Measurements from ENCODE around the gene PLAAT3. TPM values are rescaled to one million over a fixed set of nuclear protein-coding genes. Genes with fewer than 3 reads are reported as not detected.
"Not testable (repeated sequence)": the region's sequence is repeated elsewhere in the genome, so short reads cannot be mapped to it uniquely, and the experiment has no call there.

The PLAAT3 gene
- total and polyA plus RNA-seq, 5 donors, result 110 to 158 (median 136) TPM

DNA sequence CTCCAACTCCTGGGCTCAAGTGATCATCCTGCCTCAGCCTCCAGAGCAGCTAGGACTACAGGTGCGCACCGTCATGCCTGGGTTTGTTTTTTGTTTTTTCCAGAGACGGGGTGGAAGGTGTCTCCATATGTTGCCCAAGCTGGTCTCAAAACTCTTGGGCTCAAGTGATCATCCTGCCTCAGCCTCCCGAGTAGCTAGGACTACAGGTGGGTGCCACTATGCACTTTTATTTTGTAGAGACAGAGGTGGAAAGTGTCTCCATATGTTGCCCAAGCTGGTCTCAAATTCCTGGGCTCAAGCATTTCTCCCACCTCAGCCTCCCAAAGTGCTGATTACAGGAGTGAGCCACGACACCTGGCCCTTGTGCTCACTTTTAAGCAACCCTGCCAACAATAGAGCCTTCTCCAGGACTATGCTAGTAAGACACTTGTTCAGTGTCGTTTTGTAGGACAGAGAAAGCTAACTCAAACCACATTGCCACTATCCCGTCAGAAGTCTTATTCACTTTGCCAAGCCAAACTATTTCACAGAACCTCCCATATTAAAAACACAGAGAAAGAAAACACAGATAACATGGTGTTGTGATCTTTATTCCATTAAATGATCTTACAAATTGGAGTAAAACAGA, 9.4 kb upstream of the PLAAT3 start:
- no peak for DNase-seq
- intact Hi-C loops (cut with DNase I), result no loop called here

DNA sequence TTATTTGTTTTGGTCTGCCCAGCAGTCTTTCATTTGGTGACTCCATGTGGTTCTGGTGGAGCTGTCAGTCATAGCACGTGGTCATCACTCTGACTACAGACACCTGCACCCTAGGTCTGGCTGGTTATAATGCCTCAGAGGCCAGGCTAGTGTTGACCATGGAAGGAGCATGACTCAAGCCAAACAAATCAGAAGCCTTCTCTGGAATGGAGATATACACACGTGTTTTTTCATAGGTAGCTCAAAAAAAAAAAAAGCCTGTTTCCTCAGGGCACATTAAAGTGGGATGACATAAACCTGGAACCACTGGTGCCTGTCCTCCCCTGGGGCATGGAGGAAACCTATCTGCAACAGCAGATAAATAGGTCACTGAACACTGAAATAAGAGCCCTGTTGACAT, 8.1 kb upstream of the PLAAT3 start:
- no peak overlapping the region for H3K27ac ChIP-seq (ENCODE audit: low read length)
- ATAC-seq (peak in 1 of 2 donors; percentile 17), DNase-seq (no peak)
- H3K27me3 ChIP-seq (ENCODE audit: control insufficient read depth, insufficient read depth), result no peaks in the 10 kb centered on the region
- H3K4me1 ChIP-seq (ENCODE audit: control insufficient read depth, insufficient read depth, low read length), result peaks cover 2% of the 10 kb centered on the region
- 35% methylated on average over 2 of the region's 2 CpGs for WGBS
- H3K4me3 ChIP-seq (ENCODE audit: low read length), result no peak overlapping the region
- intact Hi-C loops (cut with DNase I), result no loop called here
- H3K9me3 ChIP-seq (ENCODE audit: control insufficient read depth, low read length), result no peaks in the 10 kb centered on the region

More for the DNA sequence above, 9.4 kb upstream of the PLAAT3 start:
- H3K4me3 ChIP-seq (ENCODE audit: low read length), result no peak overlapping the region
- peak in 1 of 2 donors; percentile 33 for ATAC-seq
- no peak overlapping the region for H3K27ac ChIP-seq (ENCODE audit: low read length)
- H3K27me3 ChIP-seq (ENCODE audit: control insufficient read depth, insufficient read depth), result no peaks in the 10 kb centered on the region
- H3K4me1 ChIP-seq (ENCODE audit: control insufficient read depth, insufficient read depth, low read length), result peaks cover 2% of the 10 kb centered on the region
- H3K9me3 ChIP-seq (ENCODE audit: control insufficient read depth, low read length), result no peaks in the 10 kb centered on the region
- 58% methylated on average over 7 of the region's 7 CpGs for WGBS

DNA sequence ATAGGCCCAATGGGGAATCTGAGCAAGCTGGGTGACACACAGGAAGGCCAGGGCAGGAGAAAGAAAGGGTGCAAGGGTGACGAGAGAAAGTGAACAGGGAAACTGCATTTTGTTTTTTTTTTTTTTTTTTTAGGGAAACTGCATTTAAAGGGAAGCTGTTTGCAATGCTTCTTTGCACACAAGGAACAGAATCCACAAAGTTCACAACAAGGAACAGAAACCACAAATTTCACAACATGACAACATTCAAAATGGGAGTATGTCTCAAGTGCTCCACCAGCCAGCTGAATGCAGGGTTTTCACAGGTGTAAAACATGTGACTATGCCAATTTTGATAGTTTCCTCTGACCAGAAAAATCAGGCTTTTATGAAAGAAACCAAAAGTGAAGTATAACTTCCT, 6.8 kb upstream of the PLAAT3 start:
- WGBS, result 76% methylated on average over 1 of the region's 1 CpG
- ATAC-seq, result no peak
- intact Hi-C loops (cut with DNase I), result no loop called here

DNA sequence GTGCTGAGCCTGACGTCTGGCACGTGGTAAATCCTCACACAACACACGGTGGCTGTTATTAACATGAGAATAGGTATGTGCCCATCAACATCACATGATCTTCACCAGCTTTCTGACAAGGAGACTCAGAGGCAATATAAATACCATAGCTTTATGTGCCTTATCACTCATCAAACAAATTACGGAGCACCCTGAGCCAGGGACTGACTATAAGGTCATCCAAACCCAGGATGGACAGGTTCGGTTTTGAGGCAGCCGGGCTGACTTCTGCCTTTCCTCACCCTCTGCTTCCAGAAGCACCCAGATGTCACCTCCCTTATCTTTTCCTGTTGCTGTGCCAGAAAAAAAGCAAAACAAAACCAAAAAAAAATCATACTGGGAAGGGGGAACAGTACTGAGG, 5.7 kb upstream of the PLAAT3 start:
- no peak overlapping the region for H3K4me3 ChIP-seq (ENCODE audit: low read length)
- 36% methylated on average over 6 of the region's 6 CpGs for WGBS
- H3K4me1 ChIP-seq (ENCODE audit: control insufficient read depth, insufficient read depth, low read length), result peaks cover 2% of the 10 kb centered on the region
- intact Hi-C loops (cut with DNase I), result no loop called here
- DNase-seq (no peak), ATAC-seq (no peak)
- H3K9me3 ChIP-seq (ENCODE audit: control insufficient read depth, low read length), result no peaks in the 10 kb centered on the region
- H3K27me3 ChIP-seq (ENCODE audit: control insufficient read depth, insufficient read depth), result no peaks in the 10 kb centered on the region
- H3K27ac ChIP-seq (ENCODE audit: low read length), result no peak overlapping the region

More for the DNA sequence above, 6.8 kb upstream of the PLAAT3 start:
- DNase-seq, result no peak
- H3K4me1 ChIP-seq (ENCODE audit: control insufficient read depth, insufficient read depth, low read length), result peaks cover 2% of the 10 kb centered on the region
- H3K27me3 ChIP-seq (ENCODE audit: control insufficient read depth, insufficient read depth), result no peaks in the 10 kb centered on the region
- H3K27ac ChIP-seq (ENCODE audit: low read length), result no peak overlapping the region
- no peaks in the 10 kb centered on the region for H3K9me3 ChIP-seq (ENCODE audit: control insufficient read depth, low read length)
- no peak overlapping the region for H3K4me3 ChIP-seq (ENCODE audit: low read length)

DNA sequence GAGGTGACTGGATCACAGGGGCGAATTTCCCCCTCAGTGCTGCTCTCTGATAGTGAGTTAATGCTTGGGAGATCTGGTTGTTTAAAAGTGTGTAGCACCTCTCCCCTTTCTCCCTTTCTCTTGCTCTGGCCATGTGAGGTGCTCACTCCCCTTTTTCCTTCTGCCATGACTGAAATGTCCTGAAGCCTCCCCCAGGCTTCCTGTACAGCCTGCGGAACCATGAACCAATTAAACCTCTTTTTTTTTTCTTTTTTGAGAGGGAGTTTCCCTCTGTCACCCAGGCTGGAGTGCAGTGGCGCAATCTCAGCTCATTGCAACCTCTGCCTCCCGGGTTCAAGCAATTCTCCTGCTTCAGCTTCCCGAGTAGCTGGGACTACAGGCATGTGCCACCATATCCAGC, 3.5 kb upstream of the PLAAT3 start:
- 78% methylated on average over 5 of the region's 5 CpGs for WGBS
- intact Hi-C loops (cut with DNase I); H3K27ac ChIP-seq (ENCODE audit: low read length); H3K4me1 ChIP-seq (ENCODE audit: control insufficient read depth, insufficient read depth, low read length); ATAC-seq; DNase-seq; H3K4me3 ChIP-seq (ENCODE audit: low read length); H3K9me3 ChIP-seq (ENCODE audit: control insufficient read depth, low read length); H3K27me3 ChIP-seq (ENCODE audit: control insufficient read depth, insufficient read depth): not testable (repeated sequence)

DNA sequence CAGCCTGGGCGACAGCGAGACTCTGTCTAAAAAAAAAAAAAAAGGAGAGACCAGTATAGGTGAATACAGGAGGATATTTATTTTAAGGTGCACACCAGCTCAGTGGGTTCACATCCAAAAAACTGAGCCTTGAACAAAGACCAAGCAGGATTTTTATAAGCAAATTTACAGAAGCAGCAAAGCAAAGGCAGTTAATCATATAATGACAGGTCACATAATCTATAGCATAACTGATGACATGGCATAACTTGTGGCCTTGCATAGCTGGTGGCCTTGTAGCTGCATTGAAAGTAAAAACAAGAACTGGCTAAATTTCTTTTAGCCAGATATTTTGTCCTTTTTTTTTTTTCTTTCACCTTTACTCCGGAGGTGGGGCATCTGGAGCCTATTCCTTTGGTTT, 2.7 kb upstream of the PLAAT3 start:
- no peaks in the 10 kb centered on the region for H3K9me3 ChIP-seq (ENCODE audit: control insufficient read depth, low read length)
- H3K27me3 ChIP-seq (ENCODE audit: control insufficient read depth, insufficient read depth), result no peaks in the 10 kb centered on the region
- WGBS, result 89% methylated on average over 3 of the region's 3 CpGs
- no peak overlapping the region for H3K4me3 ChIP-seq (ENCODE audit: low read length)
- intact Hi-C loops (cut with DNase I), result no loop called here
- no peaks in the 10 kb centered on the region for H3K4me1 ChIP-seq (ENCODE audit: control insufficient read depth, insufficient read depth, low read length)
- DNase-seq (no peak), ATAC-seq (no peak)
- H3K27ac ChIP-seq (ENCODE audit: low read length), result no peak overlapping the region

DNA sequence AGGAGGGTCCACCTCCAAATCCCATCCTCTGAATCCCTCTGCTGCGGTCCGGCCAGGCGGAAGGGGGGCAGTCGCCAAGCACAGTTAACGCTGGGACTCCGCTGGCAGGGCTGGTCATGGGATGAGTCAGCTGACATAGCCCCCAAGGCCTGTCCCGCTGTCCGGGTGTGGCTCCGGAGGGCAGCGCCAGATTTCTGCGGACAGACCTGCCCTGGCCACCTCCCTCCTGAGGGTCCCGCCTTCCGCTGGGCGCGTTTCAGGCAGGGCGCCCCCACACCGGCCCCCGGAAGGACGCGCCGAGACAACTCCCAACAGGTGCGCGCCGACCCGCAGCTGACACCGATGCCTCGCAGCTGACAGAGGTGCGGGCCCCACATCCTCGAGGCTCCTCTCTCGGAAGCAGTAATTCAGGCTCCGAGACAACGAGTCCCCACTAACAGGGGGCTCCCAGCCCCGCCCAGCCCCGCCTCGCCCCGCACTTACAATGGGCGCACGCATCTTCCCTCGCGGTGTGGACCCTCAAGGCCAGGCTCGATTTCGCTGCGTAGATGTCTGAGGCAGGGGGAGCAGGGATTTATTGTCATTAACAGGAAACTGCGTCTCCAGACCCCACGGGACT, 607 bp downstream of the PLAAT3 start:
- Histone ChIP-seq H3K27me3 (ENCODE audit: control insufficient read depth, insufficient read depth) (no peaks in the 10 kb centered on the region), H3K4me3 (ENCODE audit: low read length) (peak overlapping the region; percentile 73), H3K4me1 (ENCODE audit: control insufficient read depth, insufficient read depth, low read length) (peaks cover 8% of the 10 kb centered on the region), H3K27ac (ENCODE audit: low read length) (peak overlapping the region; percentile 27), H3K9me3 (ENCODE audit: control insufficient read depth, low read length) (no peaks in the 10 kb centered on the region)
- peak; percentile 58 to 83 (median 82) for DNase-seq
- peak; percentile 71 to 77 for ATAC-seq
- WGBS, result under 1% methylated on average over 45 of the region's 45 CpGs
- intact Hi-C loops (cut with DNase I), result no loop called here

DNA sequence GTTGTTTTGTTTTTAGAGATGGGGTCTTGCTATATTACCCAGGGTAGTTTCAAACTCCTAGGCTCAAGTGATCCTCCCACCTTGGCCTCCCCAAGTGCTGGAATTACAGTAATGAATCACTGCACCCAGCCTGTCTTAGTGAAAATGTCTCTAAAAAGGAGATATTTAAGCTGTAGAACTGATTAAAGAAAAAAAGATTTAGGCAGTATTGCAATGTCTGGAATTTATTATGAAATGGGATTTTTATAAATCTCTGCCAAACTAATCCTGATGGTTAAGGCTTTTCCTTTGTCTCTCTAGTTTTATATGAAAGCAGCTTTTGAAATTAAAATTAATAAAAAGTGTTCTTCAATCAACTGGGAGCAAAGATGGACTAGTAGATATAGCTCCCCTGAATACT, 2.1 kb downstream of the PLAAT3 start:
- H3K9me3 ChIP-seq (ENCODE audit: control insufficient read depth, low read length), result no peaks in the 10 kb centered on the region
- no peaks in the 10 kb centered on the region for H3K27me3 ChIP-seq (ENCODE audit: control insufficient read depth, insufficient read depth)
- intact Hi-C loops (cut with DNase I), result no loop called here
- DNase-seq (no peak), ATAC-seq (no peak)
- peaks cover 8% of the 10 kb centered on the region for H3K4me1 ChIP-seq (ENCODE audit: control insufficient read depth, insufficient read depth, low read length)
- H3K4me3 ChIP-seq (ENCODE audit: low read length), result no peak overlapping the region
- no peak overlapping the region for H3K27ac ChIP-seq (ENCODE audit: low read length)

DNA sequence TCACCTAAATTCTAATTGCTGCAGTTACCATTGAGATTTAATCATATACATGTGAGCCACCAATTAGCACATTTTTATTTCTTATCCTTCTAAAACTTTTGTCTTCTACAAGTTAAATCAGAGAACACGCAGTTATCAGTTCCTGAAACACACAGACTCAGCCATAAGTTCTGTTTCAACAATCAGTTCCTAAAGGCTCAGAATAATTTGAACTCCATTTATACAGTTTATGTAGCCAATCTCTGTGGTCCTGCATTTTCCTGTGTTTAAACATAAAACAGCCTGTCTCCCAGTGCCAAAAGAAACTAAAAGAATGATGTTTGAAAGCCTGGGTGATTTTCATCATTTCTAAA, 2.9 kb downstream of the PLAAT3 start:
- H3K27ac ChIP-seq (ENCODE audit: low read length), result no peak overlapping the region
- WGBS, result 60% methylated on average over 1 of the region's 1 CpG
- intact Hi-C loops (cut with DNase I), result no loop called here
- peaks cover 8% of the 10 kb centered on the region for H3K4me1 ChIP-seq (ENCODE audit: control insufficient read depth, insufficient read depth, low read length)
- DNase-seq (no peak), ATAC-seq (no peak)
- no peaks in the 10 kb centered on the region for H3K9me3 ChIP-seq (ENCODE audit: control insufficient read depth, low read length)
- no peaks in the 10 kb centered on the region for H3K27me3 ChIP-seq (ENCODE audit: control insufficient read depth, insufficient read depth)
- no peak overlapping the region for H3K4me3 ChIP-seq (ENCODE audit: low read length)

DNA sequence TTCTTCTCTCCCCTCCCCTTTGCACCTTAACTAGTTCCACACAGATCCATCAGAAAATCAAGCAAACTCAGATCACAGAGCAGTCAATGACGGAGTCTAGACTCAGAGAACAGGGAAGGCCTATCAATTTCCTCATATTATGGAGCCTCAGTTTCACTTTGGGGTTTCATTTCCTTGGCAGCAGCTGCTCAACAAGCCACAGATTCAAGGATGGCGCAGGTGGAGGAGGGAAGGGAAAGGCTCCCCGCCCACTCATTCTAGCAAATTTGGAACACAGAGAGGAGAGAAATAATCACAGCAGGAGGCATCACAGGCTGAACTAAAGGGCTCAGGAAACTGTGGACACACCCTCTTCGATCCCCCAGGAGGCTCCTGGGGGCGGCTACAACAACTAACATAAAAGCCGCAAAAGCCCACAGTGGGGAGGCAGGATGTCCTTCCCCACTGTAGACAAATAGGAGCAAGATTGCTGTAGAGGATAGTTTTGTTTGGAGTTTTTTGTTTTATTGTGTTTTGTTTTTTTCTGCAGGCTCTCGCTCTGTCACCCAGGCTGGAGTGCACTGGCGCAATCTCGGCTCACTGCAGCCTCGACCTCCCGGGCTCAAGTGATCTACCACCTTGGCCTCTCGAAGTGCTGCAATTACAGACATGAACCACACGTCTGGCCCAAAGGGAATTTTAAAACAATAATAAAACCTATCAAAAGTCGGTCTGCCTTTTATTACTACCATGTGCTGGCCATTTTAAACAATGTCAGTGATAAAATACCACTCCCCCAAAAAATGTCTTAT, 3.4 kb downstream of the PLAAT3 start:
- Histone ChIP-seq H3K4me3 (ENCODE audit: low read length) (no peak overlapping the region), H3K27ac (ENCODE audit: low read length) (peak overlapping the region; percentile 85), H3K9me3 (ENCODE audit: control insufficient read depth, low read length) (no peaks in the 10 kb centered on the region), H3K27me3 (ENCODE audit: control insufficient read depth, insufficient read depth) (no peaks in the 10 kb centered on the region), H3K4me1 (ENCODE audit: control insufficient read depth, insufficient read depth, low read length) (peaks cover 8% of the 10 kb centered on the region)
- ATAC-seq (peak in 1 of 2 donors; percentile 4), DNase-seq (no peak)
- intact Hi-C loops (cut with DNase I), result no loop called here
- WGBS, result 48% methylated on average over 14 of the region's 14 CpGs

DNA sequence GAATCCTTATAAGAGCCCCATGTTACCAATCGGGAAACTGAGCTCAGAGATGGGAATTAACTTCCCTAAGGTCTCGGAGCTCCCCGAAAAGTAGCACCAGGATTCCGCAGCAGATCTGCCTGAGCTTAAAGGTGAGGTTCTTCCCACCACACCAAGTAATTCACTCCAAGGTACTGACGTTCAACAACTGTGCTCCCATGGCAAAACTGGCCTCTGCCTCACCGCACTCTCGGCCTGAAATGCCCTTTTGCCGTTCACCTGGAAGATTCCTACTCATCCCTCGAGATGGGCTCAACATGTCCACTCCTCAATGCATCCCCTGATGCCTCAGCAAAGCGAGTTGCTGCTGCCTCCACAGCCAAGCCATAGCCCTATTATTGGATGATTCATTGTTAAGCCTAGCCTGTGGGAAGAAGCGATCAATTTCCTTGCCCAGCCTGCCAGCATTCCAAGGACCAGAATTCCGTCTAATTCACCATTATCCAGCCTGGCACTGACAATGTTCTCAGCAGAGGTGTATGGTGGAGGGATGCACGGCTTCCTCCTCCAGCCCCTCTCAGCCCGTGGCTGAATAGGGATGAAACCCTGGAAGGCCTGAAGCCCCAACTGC, 4.2 kb downstream of the PLAAT3 start:
- H3K4me1 ChIP-seq (ENCODE audit: control insufficient read depth, insufficient read depth, low read length), result peaks cover 8% of the 10 kb centered on the region
- ATAC-seq, result no peak

More for the DNA sequence above, 4.2 kb downstream of the PLAAT3 start:
- H3K27ac ChIP-seq (ENCODE audit: low read length), result peak overlapping the region; percentile 85
- intact Hi-C loops (cut with DNase I), result no loop called here
- H3K27me3 ChIP-seq (ENCODE audit: control insufficient read depth, insufficient read depth), result no peaks in the 10 kb centered on the region
- whole genome bisulfite sequencing, result 86% methylated on average over 14 of the region's 14 CpGs
- no peaks in the 10 kb centered on the region for H3K9me3 ChIP-seq (ENCODE audit: control insufficient read depth, low read length)
- DNase-seq, result no peak
- no peak overlapping the region for H3K4me3 ChIP-seq (ENCODE audit: low read length)
